ENCODE results near the gene FAM149B1. TPM values are rescaled to one million over a fixed set of nuclear protein-coding genes. Genes with fewer than 3 reads are reported as not detected.

Gene FAM149B1
- total RNA-seq, 2 donors from 2014 or later = 9.4 to 13.0 TPM

GRCh38 chr10:73281097-73281496, 113.2 kb downstream of the FAM149B1 start:
- TF ChIP-seq, protein P1, sequence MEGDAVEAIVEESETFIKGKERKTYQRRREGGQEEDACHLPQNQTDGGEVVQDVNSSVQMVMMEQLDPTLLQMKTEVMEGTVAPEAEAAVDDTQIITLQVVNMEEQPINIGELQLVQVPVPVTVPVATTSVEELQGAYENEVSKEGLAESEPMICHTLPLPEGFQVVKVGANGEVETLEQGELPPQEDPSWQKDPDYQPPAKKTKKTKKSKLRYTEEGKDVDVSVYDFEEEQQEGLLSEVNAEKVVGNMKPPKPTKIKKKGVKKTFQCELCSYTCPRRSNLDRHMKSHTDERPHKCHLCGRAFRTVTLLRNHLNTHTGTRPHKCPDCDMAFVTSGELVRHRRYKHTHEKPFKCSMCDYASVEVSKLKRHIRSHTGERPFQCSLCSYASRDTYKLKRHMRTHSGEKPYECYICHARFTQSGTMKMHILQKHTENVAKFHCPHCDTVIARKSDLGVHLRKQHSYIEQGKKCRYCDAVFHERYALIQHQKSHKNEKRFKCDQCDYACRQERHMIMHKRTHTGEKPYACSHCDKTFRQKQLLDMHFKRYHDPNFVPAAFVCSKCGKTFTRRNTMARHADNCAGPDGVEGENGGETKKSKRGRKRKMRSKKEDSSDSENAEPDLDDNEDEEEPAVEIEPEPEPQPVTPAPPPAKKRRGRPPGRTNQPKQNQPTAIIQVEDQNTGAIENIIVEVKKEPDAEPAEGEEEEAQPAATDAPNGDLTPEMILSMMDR (IDR thresholded peaks at IDR 0.05) = no peak
- DNase-seq (ENCODE audit: low spot score) = no peak
- no peaks in the 10 kb centered on the region for H3K36me3 ChIP-seq
- no peaks in the 10 kb centered on the region for H3K27me3 ChIP-seq
- no peak overlapping the region for H3K4me3 ChIP-seq
- no peaks in the 10 kb centered on the region for H3K4me1 ChIP-seq
- no peak overlapping the region for H3K27ac ChIP-seq
- no peaks in the 10 kb centered on the region for H3K9me3 ChIP-seq

DNA sequence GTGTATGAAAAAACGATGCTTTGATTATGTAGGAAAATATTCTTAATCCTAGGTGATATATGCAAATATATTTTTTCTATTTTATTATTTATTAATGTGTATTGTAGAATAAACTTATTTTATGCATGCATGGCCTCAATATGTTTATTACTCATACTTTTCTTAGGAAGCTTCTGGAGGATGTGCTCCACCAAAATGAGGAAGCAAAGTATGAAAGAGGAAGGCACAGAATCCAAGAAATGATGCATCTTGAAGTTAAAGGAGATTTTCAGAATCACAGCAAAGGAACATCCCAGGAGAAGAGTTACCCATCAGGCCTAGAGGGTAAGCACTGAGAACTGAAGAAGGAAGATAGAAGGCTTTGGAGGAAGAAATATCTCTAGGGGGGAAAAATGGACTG, 119.5 kb downstream of the FAM149B1 start:
- TF ChIP-seq, protein P1 (IDR thresholded peaks at IDR 0.05) = no peak
- Histone ChIP-seq H3K4me1 (no peaks in the 10 kb centered on the region), H3K4me3 (no peak overlapping the region), H3K27me3 (no peaks in the 10 kb centered on the region), H3K27ac (no peak overlapping the region), H3K9me3 (peaks cover 0 to 4% of the 10 kb centered on the region in 2 donors), H3K36me3 (no peaks in the 10 kb centered on the region)
- no peak for DNase-seq (ENCODE audit: low spot score)

- H3K36me3 ChIP-seq = no peaks in the 10 kb centered on the region
- no peak for DNase-seq (ENCODE audit: low spot score)
- peaks cover 0 to 4% of the 10 kb centered on the region in 2 donors for H3K9me3 ChIP-seq
- H3K4me1 ChIP-seq = no peaks in the 10 kb centered on the region
- H3K27ac ChIP-seq = no peak overlapping the region
- no peak overlapping the region for H3K4me3 ChIP-seq
- TF ChIP-seq, protein P1 (IDR thresholded peaks at IDR 0.05) = no peak
- no peaks in the 10 kb centered on the region for H3K27me3 ChIP-seq
These were observed 122.0 kb downstream of the FAM149B1 start for GRCh38 chr10:73289958-73290357.

DNA sequence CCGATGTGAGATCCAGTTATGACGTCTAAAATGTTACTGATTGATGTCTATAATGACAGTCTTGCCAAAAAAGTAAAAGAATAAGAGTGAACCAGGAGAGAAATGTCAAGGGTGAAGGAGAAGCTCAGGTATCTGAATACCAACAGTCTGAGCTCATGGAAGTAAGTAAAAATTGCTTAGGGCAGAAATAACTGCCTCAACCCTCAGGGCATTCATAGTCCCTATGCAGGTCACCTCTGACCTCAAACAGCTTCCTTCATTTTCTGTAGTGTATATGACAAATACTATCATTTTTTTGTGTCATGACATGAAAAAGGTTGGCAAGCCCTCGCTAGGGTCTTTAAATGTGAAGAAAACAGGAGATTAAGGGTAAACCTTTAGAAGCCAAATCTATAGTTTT, 125.5 kb downstream of the FAM149B1 start:
- Histone ChIP-seq H3K36me3 (no peaks in the 10 kb centered on the region), H3K27me3 (no peaks in the 10 kb centered on the region), H3K4me1 (no peaks in the 10 kb centered on the region), H3K27ac (no peak overlapping the region), H3K9me3 (peaks cover 0 to 4% of the 10 kb centered on the region in 2 donors), H3K4me3 (no peak overlapping the region)
- TF ChIP-seq, protein P1 (IDR thresholded peaks at IDR 0.05) = no peak
- no peak for DNase-seq (ENCODE audit: low spot score)

Other genes with a start within 250 kb of the FAM149B1 start
- gene PLA2G12B, start 213.3 kb upstream of the FAM149B1 start, total RNA-seq = 1 to 10 TPM in 1 of 2 donors, under 1 TPM in 1; 0.90 to 4.2 TPM
- 10 to 100 TPM; 29.5 to 45.4 TPM for gene P4HA1, start 71.3 kb upstream of the FAM149B1 start, total RNA-seq
- 1 to 10 TPM in 1 of 2 donors, under 1 TPM in 1; 0.90 to 1.5 TPM for gene NUDT13, start 57.7 kb upstream of the FAM149B1 start, total RNA-seq
- 10 to 100 TPM; 14.4 to 20.7 TPM for gene ECD, start 111 bp upstream of the FAM149B1 start, total RNA-seq
- gene DNAJC9, start 79.1 kb downstream of the FAM149B1 start, total RNA-seq = 1 to 10 TPM; 6.8 to 6.9 TPM
- gene MRPS16, start 84.5 kb downstream of the FAM149B1 start, total RNA-seq = 10 to 100 TPM; 39.8 to 62.6 TPM
- 1 to 10 TPM in 1 of 2 donors, under 1 TPM in 1; 0.71 to 1.1 TPM for gene CFAP70, start 190.7 kb downstream of the FAM149B1 start, total RNA-seq
- 100 to 1,000 TPM; 100 to 117 TPM for gene ANXA7, start 245.9 kb downstream of the FAM149B1 start, total RNA-seq

All from right atrium auricular region (tissue), 2 donors.